ELR (cell line): Measurements from ENCODE around the gene STMN1.

Experiments used
- DNase-seq: peaks from one replicate; pipeline ENCODE4 v3.0.0-alpha.2; 2015; ENCODE audit warnings: low read depth

The STMN1 gene

GRCh38 chr1:25871086-25871703 lies 35.0 kb downstream of the STMN1 start:
- no peak for DNase-seq

GRCh38 chr1:25870614-25871013 lies 35.6 kb downstream of the STMN1 start:
- no peak for DNase-seq

GRCh38 chr1:25869909-25870606 lies 36.2 kb downstream of the STMN1 start:
- DNase-seq, result no peak

GRCh38 chr1:25867210-25867991 lies 38.8 kb downstream of the STMN1 start:
- DNase-seq, result no peak

GRCh38 chr1:25866288-25866687 lies 39.9 kb downstream of the STMN1 start:
- DNase-seq, result no peak

- DNase-seq, result no peak
These were observed 41.8 kb downstream of the STMN1 start for GRCh38 chr1:25864434-25864833.

- no peak for DNase-seq
These were observed 42.5 kb downstream of the STMN1 start for GRCh38 chr1:25863486-25864262.

- DNase-seq, result no peak
These were observed 43.3 kb downstream of the STMN1 start for GRCh38 chr1:25862785-25863485.

- no peak for DNase-seq
These were observed 44.6 kb downstream of the STMN1 start for GRCh38 chr1:25861316-25862286.

GRCh38 chr1:25858906-25859789 lies 47.1 kb downstream of the STMN1 start, which contains the start of gene AUNIP:
Gene AUNIP, minus strand, starts transcription at chr1:25859457. Its CDS starts 100 bp downstream, at chr1:25859357.
- peak; percentile 90 for DNase-seq

GRCh38 chr1:25858494-25858893 lies 47.7 kb downstream of the STMN1 start:
- DNase-seq, result peak; percentile 30

GRCh38 chr1:25856856-25857255 lies 49.4 kb downstream of the STMN1 start:
- DNase-seq, result no peak

- no peak for DNase-seq
These were observed 51.7 kb downstream of the STMN1 start for GRCh38 chr1:25854554-25854953.
